HepG2 (cell line): ENCODE measurements around the gene TNFAIP1. TPM values are rescaled to one million over a fixed set of nuclear protein-coding genes. Genes with fewer than 3 reads are reported as not detected.

ENCODE experiments used
- CEBPG ChIP-seq: IDR thresholded peaks from 2 replicates; pipeline ENCODE4 v1.6.1; 2016
- GTF3A ChIP-seq: sonication (generic); formaldehyde crosslinking; conservative IDR thresholded peaks from 2 replicates; pipeline ENCODE4 v1.4.0; 2020; ENCODE audit warnings: mild to moderate bottlenecking, missing genetic modification reagents
- IRX3 ChIP-seq: sonication (generic); formaldehyde crosslinking; IDR thresholded peaks from 2 replicates; pipeline ENCODE4 v1.8.1; 2023; ENCODE audit warnings: mild to moderate bottlenecking, low read depth, missing genetic modification reagents, borderline replicate concordance
- KLF9 ChIP-seq: IDR thresholded peaks from 2 replicates; pipeline ENCODE4 v1.6.1; 2016; ENCODE audit warnings: low read depth
- SAP130 ChIP-seq: IDR thresholded peaks from 2 replicates; pipeline ENCODE4 v1.6.1; 2016; ENCODE audit warnings: low read depth
- ZBTB38 ChIP-seq: sonication (generic); formaldehyde crosslinking; IDR thresholded peaks from 2 replicates; pipeline ENCODE4 v1.5.1; 2020; ENCODE audit warnings: mild to moderate bottlenecking, missing genetic modification reagents
- ZFP36L2 ChIP-seq: sonication (generic); formaldehyde crosslinking; IDR thresholded peaks from 2 replicates; pipeline ENCODE4 v1.4.0; 2020; ENCODE audit warnings: missing genetic modification reagents
- ZNF143 ChIP-seq: sonication (generic); formaldehyde crosslinking; IDR thresholded peaks from 2 replicates; pipeline ENCODE4 v1.4.0; 2020; ENCODE audit warnings: missing genetic modification reagents
- ZNF367 ChIP-seq: sonication (generic); formaldehyde crosslinking; IDR thresholded peaks from 2 replicates; pipeline ENCODE4 v1.4.0; 2020; ENCODE audit warnings: missing genetic modification reagents, borderline replicate concordance
- ZNF644 ChIP-seq: IDR thresholded peaks from 2 replicates; pipeline ENCODE4 v1.6.1; 2016; ENCODE audit warnings: low read depth
- ZNF737 ChIP-seq: sonication (generic); formaldehyde crosslinking; IDR thresholded peaks from 2 replicates; pipeline ENCODE4 v1.5.0; 2020; ENCODE audit warnings: missing genetic modification reagents, mild to moderate bottlenecking, borderline replicate concordance
- polyA plus RNA-seq, 8 experiments: library from polyadenylated mRNA; depleted of rRNA in 3 of 8; stranded (reverse) in 7 of 8; unstranded in 1 of 8; fragments of >200 nt; fragmentation: Illumina TruSeq in 4 of 8; extraction: Trizol in 4 of 8; gene quantifications; 2 replicates each; pipeline versions ENCODE4 v1.2.1 to v1.2.3, GENCODE V29; 2011 to 2016; ENCODE audit warnings: low read depth in 4 of 8, missing spikeins in 1 of 8, mixed read lengths in 1 of 8; ENCODE audit not compliant: insufficient read depth in 1 of 8
- total RNA-seq, 5 experiments: library from RNA; depleted of rRNA; stranded (reverse); fragments of >200 nt; fragmentation: Illumina TruSeq; extraction: Trizol; gene quantifications; 2 replicates each; pipeline ENCODE4 v1.2.3, GENCODE V29; 2016; ENCODE audit warnings: low read depth in 1 of 5
- TF ChIP-seq, protein P1 (sequence below): sonication (generic); formaldehyde crosslinking; IDR thresholded peaks from 2 replicates; pipeline ENCODE4 v1.5.1; 2020; ENCODE audit warnings: missing genetic modification reagents, mild to moderate bottlenecking, borderline replicate concordance
- TF ChIP-seq, protein P2 (sequence below): sonication (generic); formaldehyde crosslinking; IDR thresholded peaks from 2 replicates; pipeline ENCODE4 v1.5.0; 2020; ENCODE audit warnings: missing genetic modification reagents
- TF ChIP-seq, protein P3 (sequence below): sonication (generic); formaldehyde crosslinking; IDR thresholded peaks from 2 replicates; pipeline ENCODE4 v1.4.0; 2020; ENCODE audit warnings: missing genetic modification reagents
- TF ChIP-seq, protein P4 (sequence below): sonication (generic); formaldehyde crosslinking; conservative IDR thresholded peaks from 2 replicates; pipeline ENCODE4 v1.5.0; 2020; ENCODE audit warnings: missing genetic modification reagents
- TF ChIP-seq, protein P5 (sequence below): sonication (generic); formaldehyde crosslinking; IDR thresholded peaks from 2 replicates; pipeline ENCODE4 v1.8.1; 2022; ENCODE audit warnings: low read depth, mild to moderate bottlenecking, missing genetic modification reagents
- TF ChIP-seq, protein P6 (sequence below): sonication (generic); formaldehyde crosslinking; IDR thresholded peaks from 2 replicates; pipeline ENCODE4 v1.4.0; 2020; ENCODE audit warnings: mild to moderate bottlenecking, missing genetic modification reagents

The TNFAIP1 gene
- total and polyA plus RNA-seq, 2 of the 13 experiments (the other 11 are each of a cell fraction or from before 2014, with no cell fraction given) = 17.5 to 40.6 TPM

DNA sequence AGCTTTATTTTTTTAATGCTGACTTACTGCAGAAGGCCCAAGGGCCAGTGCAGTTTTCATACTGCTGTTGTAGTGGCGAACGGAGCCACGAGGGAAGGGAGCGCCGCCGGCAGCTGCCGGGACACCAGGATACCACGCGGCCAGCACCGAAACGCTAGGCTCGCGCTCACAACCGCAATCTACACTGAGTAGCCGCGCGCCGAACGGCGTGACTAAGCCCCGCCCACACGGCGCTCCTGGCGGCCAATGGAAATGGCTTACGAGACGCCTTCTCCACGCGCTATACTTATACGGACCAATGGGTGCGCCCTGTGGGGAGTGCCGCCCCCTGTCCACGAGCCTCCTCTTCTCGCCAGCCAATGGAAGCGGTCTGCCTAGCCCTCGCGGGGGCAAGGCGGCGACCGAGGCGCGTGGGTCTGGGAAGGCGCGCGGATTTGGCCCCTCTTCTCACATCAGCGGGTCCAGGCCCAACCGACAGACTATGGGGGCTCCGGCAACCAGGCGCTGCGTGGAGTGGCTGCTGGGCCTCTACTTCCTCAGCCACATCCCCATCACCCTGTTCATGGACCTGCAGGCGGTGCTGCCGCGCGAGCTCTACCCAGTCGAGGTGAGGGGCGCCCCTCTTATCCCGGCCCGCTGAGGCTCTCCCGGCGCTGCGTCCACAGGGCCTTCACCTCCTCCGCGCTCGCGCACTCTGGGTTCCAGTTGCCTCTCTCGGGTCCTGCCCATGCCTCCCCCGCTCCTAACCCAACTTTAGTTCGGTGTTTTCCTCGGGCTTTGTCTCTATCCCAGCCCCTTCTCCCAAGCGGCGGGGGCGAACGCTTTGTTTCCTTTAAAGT, 16.6 kb upstream of the TNFAIP1 start, which contains the start of gene TMEM97 (continued):
- TF ChIP-seq, protein P1, sequence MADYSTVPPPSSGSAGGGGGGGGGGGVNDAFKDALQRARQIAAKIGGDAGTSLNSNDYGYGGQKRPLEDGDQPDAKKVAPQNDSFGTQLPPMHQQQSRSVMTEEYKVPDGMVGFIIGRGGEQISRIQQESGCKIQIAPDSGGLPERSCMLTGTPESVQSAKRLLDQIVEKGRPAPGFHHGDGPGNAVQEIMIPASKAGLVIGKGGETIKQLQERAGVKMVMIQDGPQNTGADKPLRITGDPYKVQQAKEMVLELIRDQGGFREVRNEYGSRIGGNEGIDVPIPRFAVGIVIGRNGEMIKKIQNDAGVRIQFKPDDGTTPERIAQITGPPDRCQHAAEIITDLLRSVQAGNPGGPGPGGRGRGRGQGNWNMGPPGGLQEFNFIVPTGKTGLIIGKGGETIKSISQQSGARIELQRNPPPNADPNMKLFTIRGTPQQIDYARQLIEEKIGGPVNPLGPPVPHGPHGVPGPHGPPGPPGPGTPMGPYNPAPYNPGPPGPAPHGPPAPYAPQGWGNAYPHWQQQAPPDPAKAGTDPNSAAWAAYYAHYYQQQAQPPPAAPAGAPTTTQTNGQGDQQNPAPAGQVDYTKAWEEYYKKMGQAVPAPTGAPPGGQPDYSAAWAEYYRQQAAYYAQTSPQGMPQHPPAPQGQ (CRISPR knock-in tag) = no peak
- TF ChIP-seq ZBTB38 (no peak), IRX3 (CRISPR knock-in tag) (peak; percentile 95; the same call in 1 of the 2 replicates), KLF9 (no peak), ZNF143 (peak; percentile 67), GTF3A (peak; percentile 82; the same call in 1 of the 2 replicates), ZNF737 (CRISPR knock-in tag) (peak; percentile 52; the same call in 1 of the 2 replicates), ZNF367 (CRISPR knock-in tag) (no peak), CEBPG (CRISPR knock-in tag) (peak; percentile 27; the same call in 1 of the 2 replicates), ZNF644 (no peak), SAP130 (peak; percentile 91), ZFP36L2 (CRISPR knock-in tag) (0 out of 2 replicates have a peak, but pooled peaks have one; percentile 21)
- TF ChIP-seq, protein P2, sequence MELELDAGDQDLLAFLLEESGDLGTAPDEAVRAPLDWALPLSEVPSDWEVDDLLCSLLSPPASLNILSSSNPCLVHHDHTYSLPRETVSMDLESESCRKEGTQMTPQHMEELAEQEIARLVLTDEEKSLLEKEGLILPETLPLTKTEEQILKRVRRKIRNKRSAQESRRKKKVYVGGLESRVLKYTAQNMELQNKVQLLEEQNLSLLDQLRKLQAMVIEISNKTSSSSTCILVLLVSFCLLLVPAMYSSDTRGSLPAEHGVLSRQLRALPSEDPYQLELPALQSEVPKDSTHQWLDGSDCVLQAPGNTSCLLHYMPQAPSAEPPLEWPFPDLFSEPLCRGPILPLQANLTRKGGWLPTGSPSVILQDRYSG (CRISPR knock-in tag) = no peak
- TF ChIP-seq, protein P3, sequence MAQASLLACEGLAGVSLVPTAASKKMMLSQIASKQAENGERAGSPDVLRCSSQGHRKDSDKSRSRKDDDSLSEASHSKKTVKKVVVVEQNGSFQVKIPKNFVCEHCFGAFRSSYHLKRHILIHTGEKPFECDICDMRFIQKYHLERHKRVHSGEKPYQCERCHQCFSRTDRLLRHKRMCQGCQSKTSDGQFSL (CRISPR knock-in tag) = peak; percentile 75; the same call in 1 of the 2 replicates
- TF ChIP-seq, protein P4, sequence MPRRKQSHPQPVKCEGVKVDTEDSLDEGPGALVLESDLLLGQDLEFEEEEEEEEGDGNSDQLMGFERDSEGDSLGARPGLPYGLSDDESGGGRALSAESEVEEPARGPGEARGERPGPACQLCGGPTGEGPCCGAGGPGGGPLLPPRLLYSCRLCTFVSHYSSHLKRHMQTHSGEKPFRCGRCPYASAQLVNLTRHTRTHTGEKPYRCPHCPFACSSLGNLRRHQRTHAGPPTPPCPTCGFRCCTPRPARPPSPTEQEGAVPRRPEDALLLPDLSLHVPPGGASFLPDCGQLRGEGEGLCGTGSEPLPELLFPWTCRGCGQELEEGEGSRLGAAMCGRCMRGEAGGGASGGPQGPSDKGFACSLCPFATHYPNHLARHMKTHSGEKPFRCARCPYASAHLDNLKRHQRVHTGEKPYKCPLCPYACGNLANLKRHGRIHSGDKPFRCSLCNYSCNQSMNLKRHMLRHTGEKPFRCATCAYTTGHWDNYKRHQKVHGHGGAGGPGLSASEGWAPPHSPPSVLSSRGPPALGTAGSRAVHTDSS = no peak
- TF ChIP-seq, protein P5, sequence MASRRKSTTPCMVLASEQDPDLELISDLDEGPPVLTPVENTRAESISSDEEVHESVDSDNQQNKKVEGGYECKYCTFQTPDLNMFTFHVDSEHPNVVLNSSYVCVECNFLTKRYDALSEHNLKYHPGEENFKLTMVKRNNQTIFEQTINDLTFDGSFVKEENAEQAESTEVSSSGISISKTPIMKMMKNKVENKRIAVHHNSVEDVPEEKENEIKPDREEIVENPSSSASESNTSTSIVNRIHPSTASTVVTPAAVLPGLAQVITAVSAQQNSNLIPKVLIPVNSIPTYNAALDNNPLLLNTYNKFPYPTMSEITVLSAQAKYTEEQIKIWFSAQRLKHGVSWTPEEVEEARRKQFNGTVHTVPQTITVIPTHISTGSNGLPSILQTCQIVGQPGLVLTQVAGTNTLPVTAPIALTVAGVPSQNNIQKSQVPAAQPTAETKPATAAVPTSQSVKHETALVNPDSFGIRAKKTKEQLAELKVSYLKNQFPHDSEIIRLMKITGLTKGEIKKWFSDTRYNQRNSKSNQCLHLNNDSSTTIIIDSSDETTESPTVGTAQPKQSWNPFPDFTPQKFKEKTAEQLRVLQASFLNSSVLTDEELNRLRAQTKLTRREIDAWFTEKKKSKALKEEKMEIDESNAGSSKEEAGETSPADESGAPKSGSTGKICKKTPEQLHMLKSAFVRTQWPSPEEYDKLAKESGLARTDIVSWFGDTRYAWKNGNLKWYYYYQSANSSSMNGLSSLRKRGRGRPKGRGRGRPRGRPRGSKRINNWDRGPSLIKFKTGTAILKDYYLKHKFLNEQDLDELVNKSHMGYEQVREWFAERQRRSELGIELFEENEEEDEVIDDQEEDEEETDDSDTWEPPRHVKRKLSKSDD = peak; percentile 60
- TF ChIP-seq, protein P6, sequence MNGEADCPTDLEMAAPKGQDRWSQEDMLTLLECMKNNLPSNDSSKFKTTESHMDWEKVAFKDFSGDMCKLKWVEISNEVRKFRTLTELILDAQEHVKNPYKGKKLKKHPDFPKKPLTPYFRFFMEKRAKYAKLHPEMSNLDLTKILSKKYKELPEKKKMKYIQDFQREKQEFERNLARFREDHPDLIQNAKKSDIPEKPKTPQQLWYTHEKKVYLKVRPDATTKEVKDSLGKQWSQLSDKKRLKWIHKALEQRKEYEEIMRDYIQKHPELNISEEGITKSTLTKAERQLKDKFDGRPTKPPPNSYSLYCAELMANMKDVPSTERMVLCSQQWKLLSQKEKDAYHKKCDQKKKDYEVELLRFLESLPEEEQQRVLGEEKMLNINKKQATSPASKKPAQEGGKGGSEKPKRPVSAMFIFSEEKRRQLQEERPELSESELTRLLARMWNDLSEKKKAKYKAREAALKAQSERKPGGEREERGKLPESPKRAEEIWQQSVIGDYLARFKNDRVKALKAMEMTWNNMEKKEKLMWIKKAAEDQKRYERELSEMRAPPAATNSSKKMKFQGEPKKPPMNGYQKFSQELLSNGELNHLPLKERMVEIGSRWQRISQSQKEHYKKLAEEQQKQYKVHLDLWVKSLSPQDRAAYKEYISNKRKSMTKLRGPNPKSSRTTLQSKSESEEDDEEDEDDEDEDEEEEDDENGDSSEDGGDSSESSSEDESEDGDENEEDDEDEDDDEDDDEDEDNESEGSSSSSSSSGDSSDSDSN (CRISPR knock-in tag) = peak; percentile 76
